Left lung (tissue), 10 donors: ENCODE data around the gene VAC14. TPM values are rescaled to one million over a fixed set of nuclear protein-coding genes. Genes with fewer than 3 reads are reported as not detected.

ENCODE experiments used
- ATAC-seq: fragments of 200-7000 bp; cut with Tn5 transposase; one replicate; pipeline ENCODE4 v1.9.1; 2020; ENCODE audit warnings: moderate library complexity
- DNase-seq, 4 donors: peaks; one replicate each; pipeline ENCODE4 v3.0.0-alpha.2; 2013 to 2020
- H3K27ac ChIP-seq, 2 donors: fragments of 200-600 bp; sonication (generic) in 1 of 2; one replicate each; pipeline versions ENCODE4 v1.5.0 to v1.8.0; 2020 to 2021
- H3K27me3 ChIP-seq, 2 donors: fragments of 200-600 bp; sonication (generic) in 1 of 2; one replicate each; pipeline versions ENCODE4 v1.5.0 to v1.8.0; 2020 to 2021
- H3K36me3 ChIP-seq, 2 donors: fragments of 200-600 bp; sonication (generic) in 1 of 2; one replicate each; pipeline versions ENCODE4 v1.5.0 to v1.8.0; 2020 to 2021
- H3K4me1 ChIP-seq, 2 donors: fragments of 200-600 bp; one replicate each; pipeline ENCODE4 v1.8.0; 2021
- H3K4me3 ChIP-seq, 2 donors: fragments of 200-600 bp; sonication (generic) in 1 of 2; one replicate each; pipeline versions ENCODE4 v1.5.0 to v1.8.0; 2020 to 2021; ENCODE audit warnings: mild to moderate bottlenecking in 1 of 2
- H3K9me3 ChIP-seq, 2 donors: fragments of 200-600 bp; sonication (generic) in 1 of 2; one replicate each; pipeline versions ENCODE4 v1.5.0 to v1.8.0; 2020 to 2021
- intact Hi-C, 2 donors: fragments of 100-400 bp; cut with DNase I; formaldehyde crosslinking; loops; one replicate each; pipeline versions ENCODE4 v1.11.2 to v1.14.2; 2022
- polyA plus RNA-seq, 6 donors: library from polyadenylated mRNA; unstranded; fragments of 120-200 nt; gene quantifications; one replicate each; pipeline ENCODE4 v1.2.1, GENCODE V29; 2013; ENCODE audit not compliant: insufficient read length in 6 of 6
- total RNA-seq, 2 donors: library from RNA; stranded (reverse); fragmentation: NEBNext Ultra II Directional; extraction: Animal tissue kit (Norgen Biotek cat#: 25700); gene quantifications; one replicate each; pipeline ENCODE4 v1.2.1, GENCODE V29; 2021
- TF ChIP-seq, protein P1 (sequence below), 2 donors: fragments of 200-600 bp; sonication (generic) in 1 of 2; IDR thresholded peaks; one replicate each; pipeline versions ENCODE4 v1.5.0 to v1.8.0; 2021; ENCODE audit warnings: antibody characterized with exemption in 2 of 2
- donor health status: DM: no; HTN: yes; CAD: no.
- donor health status: DM: no; HTN: no; CAD: no.

The VAC14 gene
- total and polyA plus RNA-seq, 8 donors: 22.2 to 53.2 (median 29.2) TPM

DNA sequence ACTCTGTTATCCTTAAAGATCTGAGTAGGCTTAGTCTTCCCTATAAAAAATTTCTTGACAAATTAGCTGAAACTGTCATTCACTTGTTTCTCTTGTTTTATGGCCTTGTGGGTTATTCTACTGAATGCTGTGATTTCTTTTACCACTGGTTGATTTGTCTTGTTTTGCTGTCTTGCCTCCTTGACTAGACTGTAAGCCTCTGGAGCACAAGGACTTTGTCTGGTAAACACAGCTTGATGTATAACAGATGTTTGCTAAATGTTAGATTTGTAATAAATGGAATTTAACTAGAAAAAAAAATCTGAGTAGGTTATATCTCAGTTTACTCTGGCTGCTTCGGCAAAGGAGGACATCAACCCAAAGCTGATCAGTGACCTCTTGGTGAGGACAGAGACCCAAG is 21.6 kb downstream of the VAC14 start:
- intact Hi-C loops: no loop called here
- Histone ChIP-seq H3K36me3 (peaks cover 0 to 97% of the 10 kb centered on the region in 2 donors), H3K4me1 (no peaks in the 10 kb centered on the region), H3K4me3 (no peak overlapping the region), H3K27ac (no peak overlapping the region), H3K27me3 (no peaks in the 10 kb centered on the region), H3K9me3 (no peaks in the 10 kb centered on the region)
- DNase-seq (no peak), ATAC-seq (no peak)
- TF ChIP-seq, protein P1, sequence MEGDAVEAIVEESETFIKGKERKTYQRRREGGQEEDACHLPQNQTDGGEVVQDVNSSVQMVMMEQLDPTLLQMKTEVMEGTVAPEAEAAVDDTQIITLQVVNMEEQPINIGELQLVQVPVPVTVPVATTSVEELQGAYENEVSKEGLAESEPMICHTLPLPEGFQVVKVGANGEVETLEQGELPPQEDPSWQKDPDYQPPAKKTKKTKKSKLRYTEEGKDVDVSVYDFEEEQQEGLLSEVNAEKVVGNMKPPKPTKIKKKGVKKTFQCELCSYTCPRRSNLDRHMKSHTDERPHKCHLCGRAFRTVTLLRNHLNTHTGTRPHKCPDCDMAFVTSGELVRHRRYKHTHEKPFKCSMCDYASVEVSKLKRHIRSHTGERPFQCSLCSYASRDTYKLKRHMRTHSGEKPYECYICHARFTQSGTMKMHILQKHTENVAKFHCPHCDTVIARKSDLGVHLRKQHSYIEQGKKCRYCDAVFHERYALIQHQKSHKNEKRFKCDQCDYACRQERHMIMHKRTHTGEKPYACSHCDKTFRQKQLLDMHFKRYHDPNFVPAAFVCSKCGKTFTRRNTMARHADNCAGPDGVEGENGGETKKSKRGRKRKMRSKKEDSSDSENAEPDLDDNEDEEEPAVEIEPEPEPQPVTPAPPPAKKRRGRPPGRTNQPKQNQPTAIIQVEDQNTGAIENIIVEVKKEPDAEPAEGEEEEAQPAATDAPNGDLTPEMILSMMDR (IDR thresholded peaks at IDR 0.05): no peak

DNA sequence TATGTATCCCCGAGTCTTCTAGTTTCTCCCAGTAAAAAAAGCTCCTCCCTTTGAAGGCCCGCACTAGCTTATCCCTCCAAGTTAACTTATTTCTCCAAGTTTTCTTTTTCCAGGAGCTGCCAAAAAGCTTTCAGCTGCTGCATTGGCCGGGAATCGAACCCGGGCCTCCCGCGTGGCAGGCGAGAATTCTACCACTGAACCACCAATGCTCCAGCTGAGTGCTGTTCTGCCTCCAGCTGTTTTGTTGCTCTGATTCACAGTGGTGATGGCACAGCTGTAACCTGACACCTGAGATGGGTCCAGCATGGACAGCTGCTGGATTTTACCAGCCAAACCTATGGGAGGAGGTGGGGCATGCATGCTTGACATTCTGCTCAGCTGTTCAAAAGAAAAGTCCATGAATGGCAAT is 22.1 kb downstream of the VAC14 start:
- no peak overlapping the region for H3K4me3 ChIP-seq
- TF ChIP-seq, protein P1 (IDR thresholded peaks at IDR 0.05): no peak
- DNase-seq (peak in 3 of 4 donors; percentile 13 to 88 (median 82)), ATAC-seq (peak; percentile 61)
- no peak overlapping the region for H3K27ac ChIP-seq
- H3K9me3 ChIP-seq: no peaks in the 10 kb centered on the region
- no peaks in the 10 kb centered on the region for H3K4me1 ChIP-seq
- H3K36me3 ChIP-seq: peaks cover 0 to 97% of the 10 kb centered on the region in 2 donors
- H3K27me3 ChIP-seq: no peaks in the 10 kb centered on the region
- intact Hi-C loops: no loop called here

DNA sequence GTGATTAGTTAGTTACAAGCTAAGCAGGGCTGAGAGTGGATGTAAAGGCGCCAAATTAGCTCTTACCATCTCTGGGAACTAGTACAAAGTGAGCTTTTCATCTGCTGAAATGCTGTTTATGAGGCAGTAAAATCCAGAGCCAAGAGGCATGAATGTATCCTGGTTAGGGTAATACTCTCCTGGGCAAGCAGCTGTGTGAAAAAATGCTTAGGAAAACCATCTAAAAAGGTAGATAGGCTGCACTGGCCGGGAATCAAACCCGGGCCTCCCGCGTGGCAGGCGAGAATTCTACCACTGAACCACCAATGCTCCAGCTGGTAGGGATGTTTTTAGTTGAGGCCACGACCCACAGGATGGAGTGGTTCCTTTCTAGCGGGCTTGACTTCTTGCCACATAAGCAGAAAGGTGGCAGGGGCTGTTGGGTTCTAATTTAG is 23.0 kb downstream of the VAC14 start:
- Histone ChIP-seq H3K9me3 (no peaks in the 10 kb centered on the region), H3K4me1 (no peaks in the 10 kb centered on the region), H3K36me3 (peaks cover 0 to 96% of the 10 kb centered on the region in 2 donors), H3K27me3 (no peaks in the 10 kb centered on the region), H3K27ac (no peak overlapping the region), H3K4me3 (no peak overlapping the region)
- ATAC-seq: no peak
- TF ChIP-seq, protein P1 (IDR thresholded peaks at IDR 0.05): no peak
- DNase-seq: peak in 1 of 4 donors; percentile 28
- intact Hi-C loops: no loop called here

DNA sequence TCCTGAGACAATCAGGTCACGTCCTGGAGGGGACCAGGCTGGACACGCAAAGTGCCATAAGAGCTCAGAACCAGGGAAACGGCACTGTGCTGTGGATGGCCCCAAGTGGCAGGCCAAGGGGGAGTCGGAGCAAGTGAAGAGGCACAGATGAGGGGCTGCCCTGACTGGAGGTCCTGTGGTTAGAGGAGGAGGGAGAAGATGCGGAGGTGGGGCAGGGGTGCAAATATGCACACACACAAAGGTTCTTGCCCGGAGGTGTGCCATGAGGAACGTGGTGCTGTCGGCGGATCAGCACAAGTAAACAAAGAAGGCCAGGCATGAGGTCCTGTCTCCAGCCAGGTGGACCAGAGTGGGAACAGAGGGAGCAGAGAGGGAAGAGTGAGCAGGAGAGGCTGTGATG is 23.5 kb downstream of the VAC14 start:
- TF ChIP-seq, protein P1 (IDR thresholded peaks at IDR 0.05): no peak
- H3K4me3 ChIP-seq: no peak overlapping the region
- H3K9me3 ChIP-seq: no peaks in the 10 kb centered on the region
- intact Hi-C loops: no loop called here
- ATAC-seq (no peak), DNase-seq (peak in 1 of 4 donors; percentile 49)
- peaks cover 0 to 95% of the 10 kb centered on the region in 2 donors for H3K36me3 ChIP-seq
- H3K4me1 ChIP-seq: no peaks in the 10 kb centered on the region
- no peak overlapping the region for H3K27ac ChIP-seq
- no peaks in the 10 kb centered on the region for H3K27me3 ChIP-seq

DNA sequence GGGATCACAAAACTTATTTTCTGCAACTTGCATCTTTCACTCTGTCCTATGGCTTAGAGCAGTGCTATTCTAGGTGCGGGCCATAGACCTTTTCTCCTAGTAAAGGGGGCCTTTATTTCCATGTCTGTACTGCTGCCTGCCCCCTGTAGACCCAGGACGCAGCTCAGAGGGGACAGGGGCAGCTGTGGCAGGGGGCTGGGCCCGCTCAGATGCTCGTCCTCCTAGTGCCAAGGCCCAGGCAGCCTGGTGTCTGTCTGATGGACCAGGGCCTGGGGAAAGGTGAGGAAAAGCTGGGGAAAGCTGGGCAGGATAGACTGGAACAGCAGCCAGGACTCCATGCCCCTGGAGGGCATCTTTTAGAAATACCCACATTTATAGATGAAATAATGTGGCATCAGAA is 25.6 kb downstream of the VAC14 start:
- Histone ChIP-seq H3K27me3 (no peaks in the 10 kb centered on the region), H3K27ac (no peak overlapping the region), H3K9me3 (no peaks in the 10 kb centered on the region), H3K36me3 (peaks cover 0 to 95% of the 10 kb centered on the region in 2 donors), H3K4me3 (no peak overlapping the region), H3K4me1 (no peaks in the 10 kb centered on the region)
- ATAC-seq: no peak
- intact Hi-C loops: no loop called here
- TF ChIP-seq, protein P1 (IDR thresholded peaks at IDR 0.05): no peak
- peak in 1 of 4 donors; percentile 41 for DNase-seq
